Panc1 (cell line): ENCODE measurements around the gene ZNF180. TPM values are rescaled to one million over a fixed set of nuclear protein-coding genes. Genes with fewer than 3 reads are reported as not detected.

Experiments
- ATAC-seq: fragments of 200-7000 bp; cut with Tn5 transposase; 2 replicates; pipeline ENCODE4 v1.9.1; 2020; ENCODE audit warnings: mild to moderate bottlenecking, moderate library complexity
- BruUV-seq: library from RNA; stranded (reverse); fragments of 400-500 nt; replicated peaks from 2 replicates; lab custom pipeline; 2021; lab: Mats Ljungman, UMichigan
- CTCF ChIA-PET: fragments of 300-600 bp; sonication (Branson Sonifier 250); formaldehyde crosslinking; loops from one replicate; lab custom pipeline; 2022; ENCODE audit warnings: antibody characterized with exemption; lab: Charles Lee
- POLR2A ChIA-PET: fragments of 300-600 bp; sonication (Branson Sonifier 250); formaldehyde crosslinking; loops from one replicate; lab custom pipeline; 2022; ENCODE audit warnings: antibody characterized with exemption; lab: Charles Lee
- DNase-seq: peaks from one replicate; pipeline ENCODE4 v3.0.0-alpha.2; 2010; ENCODE audit warnings: low read depth, low spot score
- H3K27ac ChIP-seq: 2 replicates; pipeline ENCODE4 v1.5.1; 2011; ENCODE audit warnings: mild to moderate bottlenecking, low read length, inconsistent platforms
- H3K27me3 ChIP-seq: fragments of 200-500 bp; sonication (Bioruptor generic); 2 replicates; pipeline ENCODE4 v1.6.0; 2014; ENCODE audit warnings: low read length, inconsistent platforms; ENCODE audit not compliant: control insufficient read depth, insufficient read depth
- H3K36me3 ChIP-seq: fragments of 200-500 bp; sonication (Bioruptor generic); 2 replicates; pipeline ENCODE4 v1.5.1; 2014; ENCODE audit warnings: inconsistent platforms, mild to moderate bottlenecking, low read length, moderate library complexity; ENCODE audit not compliant: control insufficient read depth, insufficient read depth
- H3K4me1 ChIP-seq: 2 replicates; pipeline ENCODE4 v1.5.1; 2011; ENCODE audit warnings: inconsistent platforms, mild to moderate bottlenecking, low read length, moderate library complexity; ENCODE audit not compliant: control insufficient read depth, insufficient read depth
- H3K4me3 ChIP-seq, 2 experiments: 2 replicates each; pipeline ENCODE4 v1.5.1; 2011 to 2012; ENCODE audit warnings: low read depth in 2 of 2, low read length in 2 of 2, mild to moderate bottlenecking in 2 of 2, inconsistent platforms in 1 of 2, moderate library complexity in 1 of 2
- H3K9me3 ChIP-seq: fragments of 200-500 bp; sonication (Bioruptor generic); 2 replicates; pipeline ENCODE4 v1.5.1; 2014; ENCODE audit warnings: low read depth, mild to moderate bottlenecking, inconsistent platforms, low read length, moderate library complexity; ENCODE audit not compliant: control insufficient read depth, insufficient read depth
- POLR2AphosphoS5 ChIP-seq: IDR thresholded peaks from 2 replicates; pipeline ENCODE4 v1.6.1; 2012; ENCODE audit warnings: mild to moderate bottlenecking, low read depth, low read length, moderate library complexity
- SIN3A ChIP-seq: IDR thresholded peaks from 2 replicates; pipeline ENCODE4 v1.6.1; 2012; ENCODE audit warnings: low read depth, mild to moderate bottlenecking, low read length, moderate library complexity, borderline replicate concordance; ENCODE audit not compliant: insufficient read depth
- TCF7L2 ChIP-seq: IDR thresholded peaks from 2 replicates; pipeline ENCODE4 v1.6.1; 2011; ENCODE audit warnings: mild to moderate bottlenecking, low read depth, low read length, inconsistent platforms
- in situ Hi-C: cut with HindIII; loops from 2 replicates; pipeline ENCODE4 v1.10.0; 2016; ENCODE audit warnings: low sequenced_read_pairs, low pct_unique_long_range_greater_than_20kb
- intact Hi-C: fragments of 100-400 bp; cut with micrococcal nuclease; formaldehyde crosslinking; loops from one replicate; pipeline ENCODE4 v1.10.0; 2022; ENCODE audit not compliant: unreplicated experiment
- total RNA-seq: library from RNA; stranded (reverse); gene quantifications from one replicate; pipeline ENCODE4 v1.2.1, GENCODE V29; 2021; ENCODE audit not compliant: unreplicated experiment
- TF ChIP-seq, protein P1 (sequence below), 2 experiments: IDR thresholded peaks; 2 replicates each; pipeline ENCODE4 v1.6.1; 2011 to 2012; ENCODE audit warnings: low read depth in 2 of 2, control low read depth in 1 of 2, low read length in 1 of 2, mild to moderate bottlenecking in 1 of 2, moderate library complexity in 1 of 2; ENCODE audit not compliant: insufficient read depth in 1 of 2
- TF ChIP-seq, protein P2 (sequence below): fragments of 450-650 bp; IDR thresholded peaks from 2 replicates; pipeline ENCODE4 v1.5.1; 2017; ENCODE audit warnings: mild to moderate bottlenecking

The ZNF180 gene
- total RNA-seq, 1 experiment from 2014 or later, result 6.7 TPM

DNA sequence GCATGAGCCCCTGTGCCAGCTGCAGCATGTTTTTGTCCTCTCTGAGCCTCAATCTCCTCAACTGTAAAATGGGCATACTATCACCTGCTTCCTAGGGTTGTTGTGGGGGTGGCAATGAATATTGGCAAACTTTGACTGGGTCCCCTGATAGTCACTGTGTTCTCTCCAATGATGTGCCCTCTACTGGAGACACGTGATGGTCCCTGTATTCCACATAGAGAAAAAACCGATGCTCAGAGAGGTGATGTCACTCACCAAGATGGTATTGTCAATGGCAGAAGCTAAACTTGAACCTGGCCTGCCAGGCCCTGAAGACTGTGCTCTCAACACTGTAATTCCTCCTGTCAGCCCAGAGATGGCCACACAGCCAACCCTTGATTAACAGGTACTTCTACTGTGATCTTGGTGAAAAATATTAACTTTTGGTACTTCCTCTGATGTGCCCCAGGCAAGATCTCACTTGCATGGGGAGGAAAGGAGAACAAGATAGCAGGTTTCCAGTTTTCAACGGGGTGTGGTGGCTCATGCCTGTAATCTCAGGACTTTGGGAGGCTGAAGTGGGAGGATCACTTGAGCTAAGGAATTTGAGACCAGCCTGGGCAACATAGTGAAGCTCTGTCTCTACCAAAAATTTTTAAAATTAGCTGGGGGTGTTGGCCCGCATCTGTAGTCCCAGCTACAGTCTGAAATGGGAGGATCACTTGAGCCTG is 25.6 kb upstream of the ZNF180 start:
- no TSS peak for BruUV-seq
- no peak overlapping the region for H3K4me3 ChIP-seq
- H3K9me3 ChIP-seq, result no peaks in the 10 kb centered on the region
- H3K4me1 ChIP-seq, result no peaks in the 10 kb centered on the region
- ATAC-seq (no peak; the same call in 1 of the 2 replicates), DNase-seq (no peak)
- no peaks in the 10 kb centered on the region for H3K27me3 ChIP-seq
- intact Hi-C loops (no loop called here), in situ Hi-C loops (no loop called here)
- no peaks in the 10 kb centered on the region for H3K36me3 ChIP-seq
- H3K27ac ChIP-seq, result no peak overlapping the region
- CTCF ChIA-PET, result no interaction called here
- no peak for TF ChIP-seq SIN3A
- TF ChIP-seq, protein P1, sequence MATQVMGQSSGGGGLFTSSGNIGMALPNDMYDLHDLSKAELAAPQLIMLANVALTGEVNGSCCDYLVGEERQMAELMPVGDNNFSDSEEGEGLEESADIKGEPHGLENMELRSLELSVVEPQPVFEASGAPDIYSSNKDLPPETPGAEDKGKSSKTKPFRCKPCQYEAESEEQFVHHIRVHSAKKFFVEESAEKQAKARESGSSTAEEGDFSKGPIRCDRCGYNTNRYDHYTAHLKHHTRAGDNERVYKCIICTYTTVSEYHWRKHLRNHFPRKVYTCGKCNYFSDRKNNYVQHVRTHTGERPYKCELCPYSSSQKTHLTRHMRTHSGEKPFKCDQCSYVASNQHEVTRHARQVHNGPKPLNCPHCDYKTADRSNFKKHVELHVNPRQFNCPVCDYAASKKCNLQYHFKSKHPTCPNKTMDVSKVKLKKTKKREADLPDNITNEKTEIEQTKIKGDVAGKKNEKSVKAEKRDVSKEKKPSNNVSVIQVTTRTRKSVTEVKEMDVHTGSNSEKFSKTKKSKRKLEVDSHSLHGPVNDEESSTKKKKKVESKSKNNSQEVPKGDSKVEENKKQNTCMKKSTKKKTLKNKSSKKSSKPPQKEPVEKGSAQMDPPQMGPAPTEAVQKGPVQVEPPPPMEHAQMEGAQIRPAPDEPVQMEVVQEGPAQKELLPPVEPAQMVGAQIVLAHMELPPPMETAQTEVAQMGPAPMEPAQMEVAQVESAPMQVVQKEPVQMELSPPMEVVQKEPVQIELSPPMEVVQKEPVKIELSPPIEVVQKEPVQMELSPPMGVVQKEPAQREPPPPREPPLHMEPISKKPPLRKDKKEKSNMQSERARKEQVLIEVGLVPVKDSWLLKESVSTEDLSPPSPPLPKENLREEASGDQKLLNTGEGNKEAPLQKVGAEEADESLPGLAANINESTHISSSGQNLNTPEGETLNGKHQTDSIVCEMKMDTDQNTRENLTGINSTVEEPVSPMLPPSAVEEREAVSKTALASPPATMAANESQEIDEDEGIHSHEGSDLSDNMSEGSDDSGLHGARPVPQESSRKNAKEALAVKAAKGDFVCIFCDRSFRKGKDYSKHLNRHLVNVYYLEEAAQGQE (IDR thresholded peaks at IDR 0.05; ENCODE audit: insufficient read depth in 1 of 2, low read depth in 2 of 2, low read length in 1 of 2), result no peak
- TF ChIP-seq TCF7L2, result no peak
- POLR2A ChIA-PET, result interaction anchor here (0.7 kb wide), 1 partner anchor 319 kb away, joined by 5 read pairs; no protein-coding TSS in a partner anchor

DNA sequence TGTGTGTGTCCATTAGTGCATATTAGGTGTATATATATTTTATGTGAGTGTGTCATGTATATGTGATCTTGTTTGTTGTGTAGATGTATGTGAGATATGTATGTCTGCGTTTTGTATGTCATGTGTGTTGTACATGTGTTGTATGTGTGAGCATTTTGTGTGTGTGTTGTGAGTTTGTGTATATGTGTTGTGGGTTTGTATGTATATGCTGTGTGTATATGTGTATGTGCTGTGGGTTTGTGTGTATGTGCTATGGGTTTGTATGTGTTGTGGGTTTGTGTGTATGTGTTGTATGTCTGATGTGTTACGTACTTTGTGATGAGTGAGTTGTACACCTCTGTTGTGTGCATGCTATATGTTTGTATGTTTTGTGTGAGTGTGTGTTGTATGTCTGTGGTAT is 21.0 kb upstream of the ZNF180 start:
- ATAC-seq, result no peak
- no peak for DNase-seq
- Histone ChIP-seq H3K4me3 (no peak overlapping the region), H3K36me3 (no peaks in the 10 kb centered on the region), H3K27ac (no peak overlapping the region), H3K27me3 (no peaks in the 10 kb centered on the region), H3K4me1 (no peaks in the 10 kb centered on the region), H3K9me3 (no peaks in the 10 kb centered on the region)
- in situ Hi-C loops, result no loop called here
- intact Hi-C loops, result no loop called here
- TF ChIP-seq POLR2AphosphoS5, result no peak
- no peak for TF ChIP-seq SIN3A
- TF ChIP-seq, protein P1 (IDR thresholded peaks at IDR 0.05; ENCODE audit: insufficient read depth in 1 of 2, low read depth in 2 of 2, low read length in 1 of 2), result no peak
- TF ChIP-seq, protein P2, sequence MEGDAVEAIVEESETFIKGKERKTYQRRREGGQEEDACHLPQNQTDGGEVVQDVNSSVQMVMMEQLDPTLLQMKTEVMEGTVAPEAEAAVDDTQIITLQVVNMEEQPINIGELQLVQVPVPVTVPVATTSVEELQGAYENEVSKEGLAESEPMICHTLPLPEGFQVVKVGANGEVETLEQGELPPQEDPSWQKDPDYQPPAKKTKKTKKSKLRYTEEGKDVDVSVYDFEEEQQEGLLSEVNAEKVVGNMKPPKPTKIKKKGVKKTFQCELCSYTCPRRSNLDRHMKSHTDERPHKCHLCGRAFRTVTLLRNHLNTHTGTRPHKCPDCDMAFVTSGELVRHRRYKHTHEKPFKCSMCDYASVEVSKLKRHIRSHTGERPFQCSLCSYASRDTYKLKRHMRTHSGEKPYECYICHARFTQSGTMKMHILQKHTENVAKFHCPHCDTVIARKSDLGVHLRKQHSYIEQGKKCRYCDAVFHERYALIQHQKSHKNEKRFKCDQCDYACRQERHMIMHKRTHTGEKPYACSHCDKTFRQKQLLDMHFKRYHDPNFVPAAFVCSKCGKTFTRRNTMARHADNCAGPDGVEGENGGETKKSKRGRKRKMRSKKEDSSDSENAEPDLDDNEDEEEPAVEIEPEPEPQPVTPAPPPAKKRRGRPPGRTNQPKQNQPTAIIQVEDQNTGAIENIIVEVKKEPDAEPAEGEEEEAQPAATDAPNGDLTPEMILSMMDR, result no peak
- TF ChIP-seq TCF7L2, result no peak
- POLR2A ChIA-PET, result no interaction called here
- no TSS peak for BruUV-seq
- CTCF ChIA-PET, result no interaction called here
